Osteoblast (primary cell): ENCODE measurements around the gene MLXIP. TPM values are rescaled to one million over a fixed set of nuclear protein-coding genes. Genes with fewer than 3 reads are reported as not detected.
A peak's percentile ranks its signal among the peaks of the same experiment; 100 is the strongest.

ENCODE experiments used
- DNase-seq: peaks from one replicate; pipeline ENCODE4 v3.0.0; 2011; ENCODE audit warnings: low spot score, mixed read lengths; ENCODE audit not compliant: insufficient read length; ENCODE audit errors: missing footprints
- H2AFZ ChIP-seq: 2 replicates; pipeline ENCODE4 v1.6.0; 2011; ENCODE audit warnings: mild to moderate bottlenecking, low read length
- H3K27ac ChIP-seq: 2 replicates; pipeline ENCODE4 v1.5.1; 2011; ENCODE audit warnings: mild to moderate bottlenecking, low read depth, low read length, moderate library complexity
- H3K27me3 ChIP-seq: 2 replicates; pipeline ENCODE4 v1.6.0; 2012; ENCODE audit warnings: mild to moderate bottlenecking, control low read depth, inconsistent platforms, low read length, moderate library complexity; ENCODE audit not compliant: insufficient read depth
- H3K36me3 ChIP-seq: 2 replicates; pipeline ENCODE4 v1.5.1; 2011; ENCODE audit warnings: mild to moderate bottlenecking, low read length, control low read depth, moderate library complexity; ENCODE audit not compliant: insufficient read depth
- H3K4me1 ChIP-seq: 2 replicates; pipeline ENCODE4 v1.5.1; 2011; ENCODE audit warnings: mild to moderate bottlenecking, low read length, control low read depth, moderate library complexity; ENCODE audit not compliant: insufficient read depth
- H3K4me2 ChIP-seq: 2 replicates; pipeline ENCODE4 v1.6.0; 2011; ENCODE audit warnings: mild to moderate bottlenecking, low read length; ENCODE audit not compliant: insufficient read depth
- H3K4me3 ChIP-seq: fragments of 200-600 bp; sonication (generic); 3 replicates; pipeline ENCODE4 v1.5.1; 2012; ENCODE audit warnings: mild to moderate bottlenecking, low read length, inconsistent platforms; ENCODE audit not compliant: insufficient read depth
- H3K79me2 ChIP-seq: 2 replicates; pipeline ENCODE4 v1.6.0; 2012; ENCODE audit warnings: mild to moderate bottlenecking, low read length, control low read depth, inconsistent platforms; ENCODE audit not compliant: insufficient read depth
- H3K9me3 ChIP-seq: 2 replicates; pipeline ENCODE4 v1.5.1; 2011; ENCODE audit warnings: low read depth, low read length, control low read depth
- H4K20me1 ChIP-seq: 2 replicates; pipeline ENCODE4 v1.6.0; 2012; ENCODE audit warnings: mild to moderate bottlenecking, low read length, control low read depth; ENCODE audit not compliant: insufficient read depth
- CTCF ChIP-seq: IDR thresholded peaks from 2 replicates; pipeline ENCODE4 v1.5.1; 2011; ENCODE audit warnings: mild to moderate bottlenecking, low read depth, low read length, moderate library complexity; ENCODE audit errors: extremely low read depth
- total RNA-seq: library from RNA; depleted of rRNA; stranded (reverse); fragments of >200 nt; gene quantifications from 2 replicates; pipeline ENCODE4 v1.2.3, GENCODE V29; 2012

The MLXIP gene
- total RNA-seq, 1 donor = 14.1 TPM

- Histone ChIP-seq H4K20me1 (no peaks in the 10 kb centered on the region), H3K4me1 (no peaks in the 10 kb centered on the region), H3K4me2 (no peak overlapping the region), H3K4me3 (no peak overlapping the region), H3K9me3 (no peaks in the 10 kb centered on the region), H3K27ac (no peak overlapping the region), H3K27me3 (peaks cover 4% of the 10 kb centered on the region), H3K79me2 (no peaks in the 10 kb centered on the region), H3K36me3 (no peaks in the 10 kb centered on the region), H2AFZ (no peak overlapping the region)
- no peak for TF ChIP-seq CTCF
- DNase-seq = peak; percentile 44
These were observed 71.6 kb downstream of the MLXIP start for GRCh38 chr12:122150127-122150681.

GRCh38 chr12:122152754-122153153, 74.2 kb downstream of the MLXIP start:
- Histone ChIP-seq H3K36me3 (no peaks in the 10 kb centered on the region), H3K4me3 (no peak overlapping the region), H3K4me2 (no peak overlapping the region), H3K79me2 (no peaks in the 10 kb centered on the region), H3K4me1 (no peaks in the 10 kb centered on the region), H3K9me3 (no peaks in the 10 kb centered on the region), H3K27me3 (peaks cover 7% of the 10 kb centered on the region), H3K27ac (no peak overlapping the region), H4K20me1 (no peaks in the 10 kb centered on the region), H2AFZ (no peak overlapping the region)
- TF ChIP-seq CTCF = no peak
- DNase-seq = no peak

- Histone ChIP-seq H4K20me1 (no peaks in the 10 kb centered on the region), H3K9me3 (no peaks in the 10 kb centered on the region), H3K4me3 (no peak overlapping the region), H3K79me2 (no peaks in the 10 kb centered on the region), H3K4me2 (no peak overlapping the region), H2AFZ (no peak overlapping the region), H3K27me3 (peaks cover 3% of the 10 kb centered on the region), H3K4me1 (no peaks in the 10 kb centered on the region), H3K27ac (no peak overlapping the region), H3K36me3 (no peaks in the 10 kb centered on the region)
- TF ChIP-seq CTCF = no peak
- DNase-seq = no peak
These were observed 77.1 kb downstream of the MLXIP start for GRCh38 chr12:122155705-122156104.

GRCh38 chr12:122158700-122159285, 80.2 kb downstream of the MLXIP start:
- TF ChIP-seq CTCF = no peak
- Histone ChIP-seq H3K4me1 (no peaks in the 10 kb centered on the region), H2AFZ (no peak overlapping the region), H4K20me1 (no peaks in the 10 kb centered on the region), H3K79me2 (no peaks in the 10 kb centered on the region), H3K4me3 (no peak overlapping the region), H3K9me3 (no peaks in the 10 kb centered on the region), H3K27ac (no peak overlapping the region), H3K27me3 (peaks cover 3% of the 10 kb centered on the region), H3K4me2 (no peak overlapping the region), H3K36me3 (no peaks in the 10 kb centered on the region)
- no peak for DNase-seq
